Stimulated activated CD8-positive, alpha-beta memory T cell treated with anti-CD3 and anti-CD28 coated beads, Interleukin-15, amount 100 ng/mL, for 1 hour (primary cell): ENCODE results near the gene ZNF277.

Source experiments
- DNase-seq: peaks from one replicate; pipeline ENCODE4 v3.0.0-alpha.2; 2020; ENCODE audit warnings: low read depth

ZNF277 gene

GRCh38 chr7:112206238-112206990, at the start of gene ZNF277, which contains the start of gene DOCK4:
Gene ZNF277, plus strand, starts transcription at chr7:112206695. Its CDS starts 22 bp downstream, at chr7:112206717.
Gene DOCK4, minus strand, starts transcription at chr7:112206399. Its CDS starts 261 bp downstream, at chr7:112206138.
- DNase-seq: peak; percentile 99

- DNase-seq: no peak
Measured at GRCh38 chr7:112157072-112157471, 49.4 kb upstream of the ZNF277 start.

- no peak for DNase-seq
Measured at GRCh38 chr7:112159351-112159750, 47.1 kb upstream of the ZNF277 start.

GRCh38 chr7:112160130-112160770, 46.2 kb upstream of the ZNF277 start:
- no peak for DNase-seq

GRCh38 chr7:112160771-112161150, 45.7 kb upstream of the ZNF277 start:
- DNase-seq: no peak

- no peak for DNase-seq
Measured at GRCh38 chr7:112161253-112162141, 45.0 kb upstream of the ZNF277 start.

- DNase-seq: no peak
Measured at GRCh38 chr7:112162142-112162766, 44.2 kb upstream of the ZNF277 start.

GRCh38 chr7:112162784-112163506, 43.5 kb upstream of the ZNF277 start:
- DNase-seq: no peak

- no peak for DNase-seq
Measured at GRCh38 chr7:112167147-112167546, 39.3 kb upstream of the ZNF277 start.

GRCh38 chr7:112168915-112169314, 37.6 kb upstream of the ZNF277 start:
- DNase-seq: no peak

GRCh38 chr7:112171673-112172072, 34.8 kb upstream of the ZNF277 start:
- no peak for DNase-seq

- DNase-seq: no peak
Measured at GRCh38 chr7:112172870-112173567, 33.5 kb upstream of the ZNF277 start.

GRCh38 chr7:112173568-112173905, 33.0 kb upstream of the ZNF277 start:
- DNase-seq: no peak

GRCh38 chr7:112174192-112174591, 32.3 kb upstream of the ZNF277 start:
- DNase-seq: no peak

GRCh38 chr7:112176241-112176640, 30.3 kb upstream of the ZNF277 start:
- no peak for DNase-seq

GRCh38 chr7:112176693-112177415, 29.6 kb upstream of the ZNF277 start:
- DNase-seq: no peak

- no peak for DNase-seq
Measured at GRCh38 chr7:112180223-112180622, 26.3 kb upstream of the ZNF277 start.

- DNase-seq: no peak
Measured at GRCh38 chr7:112182749-112183148, 23.7 kb upstream of the ZNF277 start.

- no peak for DNase-seq
Measured at GRCh38 chr7:112183266-112183665, 23.2 kb upstream of the ZNF277 start.

- DNase-seq: no peak
Measured at GRCh38 chr7:112184455-112184854, 22.0 kb upstream of the ZNF277 start.
